Mammary epithelial cell (primary cell): ENCODE measurements around the gene MBP.

Experiments used
- CTCF ChIP-seq, 2 donors: IDR thresholded peaks in 1 of 2; conservative IDR thresholded peaks in 1 of 2; 2 replicates each; pipeline ENCODE4 v1.5.1; 2011 to 2012; ENCODE audit warnings: inconsistent platforms in 2 of 2, low read length in 2 of 2, mild to moderate bottlenecking in 2 of 2, control low read depth in 1 of 2, low read depth in 1 of 2; ENCODE audit not compliant: insufficient read depth in 1 of 2; ENCODE audit errors: extremely low read depth in 1 of 2
- EZH2 ChIP-seq: IDR thresholded peaks from 2 replicates; pipeline ENCODE4 v1.6.1; 2012; ENCODE audit warnings: low read length, inconsistent platforms, borderline replicate concordance

- TF ChIP-seq EZH2, result no peak
- TF ChIP-seq CTCF (conservative IDR thresholded peaks at IDR 0.05 in 1 of 2, IDR thresholded peaks at IDR 0.05 in 1 of 2; ENCODE audit: extremely low read depth in 1 of 2, insufficient read depth in 1 of 2, low read depth in 1 of 2, low read length in 2 of 2), result no peak
Measured at GRCh38 chr18:77067291-77068061, 65.1 kb downstream of the MBP start.
